ENCODE measurements around the gene ZNF57.

The ZNF57 gene

DNA sequence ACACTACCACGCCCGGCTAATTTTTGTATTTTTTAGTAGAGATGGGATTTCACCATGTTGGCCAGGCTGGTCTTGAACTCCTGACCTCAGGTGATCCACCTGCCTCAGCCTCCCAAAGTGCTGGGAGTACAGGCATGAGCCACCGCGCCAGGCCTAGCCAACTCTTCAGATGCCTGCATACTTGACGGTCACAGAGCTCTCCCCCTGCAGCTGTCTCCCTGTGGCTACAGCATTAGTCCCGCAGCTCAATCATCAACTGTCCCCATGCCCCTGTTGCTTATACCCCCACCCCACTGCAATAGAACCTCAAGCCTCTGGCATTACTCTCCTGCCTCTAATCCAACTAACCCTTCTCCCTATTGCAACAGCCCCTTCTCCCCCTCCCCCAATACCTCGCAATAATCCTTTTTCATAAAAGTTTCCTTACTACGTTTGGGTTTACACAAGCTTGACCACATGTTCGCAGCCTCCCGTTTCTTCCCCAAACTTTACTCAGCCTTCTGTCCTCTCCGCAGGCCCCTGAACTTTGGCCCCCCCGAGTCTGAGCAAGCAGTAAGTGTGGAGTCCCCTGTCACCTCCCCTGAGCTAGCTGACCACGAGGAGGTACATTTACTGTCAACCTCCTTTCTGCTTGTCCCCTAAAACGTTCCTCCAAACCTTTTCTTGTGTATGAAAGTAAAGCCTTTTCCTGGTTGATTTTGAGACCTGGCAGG lies 42.4 kb downstream of the ZNF57 start:
- Histone ChIP-seq H3K9me3 (ENCODE audit: low read depth, low read length) (no peaks in the 10 kb centered on the region), H3K27ac (no peak overlapping the region), H3K36me3 (ENCODE audit: insufficient read depth, low read length) (peaks cover 8% of the 10 kb centered on the region), H3K9ac (ENCODE audit: insufficient read length) (no peak overlapping the region), H3K4me3 (no peak overlapping the region)
- DNase-seq (ENCODE audit: low read depth, low spot score) = no peak
- TF ChIP-seq EZH2 (IDR thresholded peaks at IDR 0.05) (no peak), POLR2AphosphoS5 (IDR thresholded peaks at IDR 0.05; ENCODE audit: borderline replicate concordance, low read depth, low read length) (no peak), FOXP2 (optimal IDR thresholded peaks at IDR 0.05; ENCODE audit: control extremely low read depth, extremely low read length, insufficient read depth) (no peak)

DNA sequence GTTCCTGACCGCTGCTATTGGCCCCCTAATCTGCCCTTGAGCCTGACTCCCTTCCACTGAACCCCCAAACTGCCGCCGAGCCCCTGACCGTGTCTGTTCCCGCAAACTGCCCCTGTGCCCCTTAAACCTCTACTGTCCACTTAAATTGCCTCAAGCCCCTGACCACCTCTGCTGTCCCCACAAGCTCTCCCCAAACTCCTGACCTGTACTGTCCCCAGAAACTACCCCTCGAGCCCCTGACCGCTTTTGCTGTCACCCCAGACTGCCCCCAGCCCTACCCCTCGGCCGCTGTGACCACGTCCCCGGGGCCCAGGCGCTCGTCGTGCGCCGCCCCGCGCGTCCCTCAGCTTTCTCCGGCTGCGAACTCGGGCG lies 43.7 kb downstream of the ZNF57 start:
- peak overlapping the region; percentile 87 for H3K9ac ChIP-seq (ENCODE audit: insufficient read length)
- no peak for TF ChIP-seq EZH2 (IDR thresholded peaks at IDR 0.05)
- TF ChIP-seq FOXP2 (optimal IDR thresholded peaks at IDR 0.05; ENCODE audit: control extremely low read depth, extremely low read length, insufficient read depth) = no peak
- TF ChIP-seq POLR2AphosphoS5 (IDR thresholded peaks at IDR 0.05; ENCODE audit: borderline replicate concordance, low read depth, low read length) = no peak
- no peaks in the 10 kb centered on the region for H3K9me3 ChIP-seq (ENCODE audit: low read depth, low read length)
- H3K4me3 ChIP-seq = peak overlapping the region; percentile 95
- no peak for DNase-seq (ENCODE audit: low read depth, low spot score)
- H3K36me3 ChIP-seq (ENCODE audit: insufficient read depth, low read length) = peaks cover 4% of the 10 kb centered on the region
- no peak overlapping the region for H3K27ac ChIP-seq

GRCh38 chr19:2944775-2945574 lies 44.2 kb downstream of the ZNF57 start, which contains the start of gene ZNF77:
TSS of gene ZNF77 (minus strand) at chr19:2944971. CDS start at chr19:2944840, 131 bp downstream.
- DNase-seq (ENCODE audit: low read depth, low spot score) = peak; percentile 96
- Histone ChIP-seq H3K9ac (ENCODE audit: insufficient read length) (peak within 1 kb of the TSS; percentile 87), H3K36me3 (ENCODE audit: insufficient read depth, low read length) (no peaks in the 10 kb centered on the region), H3K4me3 (peak within 1 kb of the TSS; percentile 95), H3K9me3 (ENCODE audit: low read depth, low read length) (no peaks in the 10 kb centered on the region), H3K27ac (peak within 1 kb of the TSS; percentile 82)
- TF ChIP-seq FOXP2 (optimal IDR thresholded peaks at IDR 0.05; ENCODE audit: control extremely low read depth, extremely low read length, insufficient read depth) = peak; percentile 35
- TF ChIP-seq POLR2AphosphoS5 (IDR thresholded peaks at IDR 0.05; ENCODE audit: borderline replicate concordance, low read depth, low read length) = peak; percentile 77
- TF ChIP-seq EZH2 (IDR thresholded peaks at IDR 0.05) = no peak

- Histone ChIP-seq H3K27ac (peak overlapping the region; percentile 82), H3K9ac (ENCODE audit: insufficient read length) (peak overlapping the region; percentile 86), H3K4me3 (peak overlapping the region; percentile 95), H3K9me3 (ENCODE audit: low read depth, low read length) (no peaks in the 10 kb centered on the region), H3K36me3 (ENCODE audit: insufficient read depth, low read length) (no peaks in the 10 kb centered on the region)
- TF ChIP-seq FOXP2 (optimal IDR thresholded peaks at IDR 0.05; ENCODE audit: control extremely low read depth, extremely low read length, insufficient read depth) = no peak
- no peak for TF ChIP-seq EZH2 (IDR thresholded peaks at IDR 0.05)
- no peak for TF ChIP-seq POLR2AphosphoS5 (IDR thresholded peaks at IDR 0.05; ENCODE audit: borderline replicate concordance, low read depth, low read length)
- DNase-seq (ENCODE audit: low read depth, low spot score) = no peak
These were observed 45.0 kb downstream of the ZNF57 start for GRCh38 chr19:2945575-2946184.

GRCh38 chr19:2949939-2950285 lies 49.2 kb downstream of the ZNF57 start:
- H3K4me3 ChIP-seq = peak overlapping the region; percentile 96
- no peaks in the 10 kb centered on the region for H3K36me3 ChIP-seq (ENCODE audit: insufficient read depth, low read length)
- no peaks in the 10 kb centered on the region for H3K9me3 ChIP-seq (ENCODE audit: low read depth, low read length)
- DNase-seq (ENCODE audit: low read depth, low spot score) = no peak
- no peak overlapping the region for H3K27ac ChIP-seq
- H3K9ac ChIP-seq (ENCODE audit: insufficient read length) = peak overlapping the region; percentile 91
- no peak for TF ChIP-seq EZH2 (IDR thresholded peaks at IDR 0.05)
- no peak for TF ChIP-seq POLR2AphosphoS5 (IDR thresholded peaks at IDR 0.05; ENCODE audit: borderline replicate concordance, low read depth, low read length)
- TF ChIP-seq FOXP2 (optimal IDR thresholded peaks at IDR 0.05; ENCODE audit: control extremely low read depth, extremely low read length, insufficient read depth) = no peak

DNA sequence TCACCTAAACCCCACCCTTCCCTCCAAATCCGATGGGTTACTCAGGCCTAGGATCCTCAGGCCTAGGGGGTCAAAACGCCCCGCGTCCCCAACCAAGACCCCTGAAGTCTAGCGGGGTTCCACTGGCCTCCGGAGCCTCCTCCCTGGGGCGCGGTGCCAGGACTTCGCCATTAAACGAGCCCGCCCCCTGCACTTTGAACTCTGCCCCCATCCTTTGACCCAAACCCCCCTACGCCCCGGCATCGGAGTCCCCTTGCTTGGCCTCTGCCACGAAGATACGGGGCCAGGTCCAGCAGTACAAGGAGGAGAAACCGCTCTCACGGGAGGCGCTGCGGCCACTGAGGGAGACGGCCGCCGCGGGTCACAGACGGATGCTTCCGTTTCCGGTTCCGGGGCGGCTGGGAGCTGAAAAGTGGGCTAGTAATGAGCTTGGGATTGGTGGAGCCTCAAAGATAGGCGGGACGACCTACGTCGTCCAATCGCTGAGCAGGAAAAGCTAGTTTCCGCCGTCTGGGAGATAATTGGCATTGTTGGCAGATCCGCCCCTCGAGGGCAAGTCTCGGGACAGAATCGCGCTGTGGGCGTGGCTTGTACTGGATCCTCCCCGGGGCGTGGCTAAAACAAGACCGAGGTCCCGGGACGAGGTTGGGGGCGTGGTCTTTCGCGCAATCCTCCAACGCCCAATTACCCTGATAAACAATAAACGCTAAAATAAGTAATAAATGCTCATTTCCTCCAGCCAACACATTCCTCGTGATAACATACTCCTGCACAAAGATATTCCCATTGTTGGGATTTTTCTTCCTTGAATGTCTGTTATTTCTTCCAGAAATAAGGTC lies 49.8 kb downstream of the ZNF57 start:
- Histone ChIP-seq H3K9ac (ENCODE audit: insufficient read length) (peak overlapping the region; percentile 91), H3K27ac (peak overlapping the region; percentile 80)
- no peak for TF ChIP-seq EZH2 (IDR thresholded peaks at IDR 0.05)
- TF ChIP-seq FOXP2 (optimal IDR thresholded peaks at IDR 0.05; ENCODE audit: control extremely low read depth, extremely low read length, insufficient read depth) = peak; percentile 7
- TF ChIP-seq POLR2AphosphoS5 (IDR thresholded peaks at IDR 0.05; ENCODE audit: borderline replicate concordance, low read depth, low read length) = peak; percentile 96

GRCh38 chr19:2952953-2953481 lies 52.3 kb downstream of the ZNF57 start:
- no peak overlapping the region for H3K27ac ChIP-seq
- H3K36me3 ChIP-seq (ENCODE audit: insufficient read depth, low read length) = no peaks in the 10 kb centered on the region
- no peak for DNase-seq (ENCODE audit: low read depth, low spot score)
- peak overlapping the region; percentile 11 for H3K9ac ChIP-seq (ENCODE audit: insufficient read length)
- H3K4me3 ChIP-seq = no peak overlapping the region
- TF ChIP-seq EZH2 (IDR thresholded peaks at IDR 0.05) (no peak), FOXP2 (optimal IDR thresholded peaks at IDR 0.05; ENCODE audit: control extremely low read depth, extremely low read length, insufficient read depth) (no peak), POLR2AphosphoS5 (IDR thresholded peaks at IDR 0.05; ENCODE audit: borderline replicate concordance, low read depth, low read length) (no peak)
- no peaks in the 10 kb centered on the region for H3K9me3 ChIP-seq (ENCODE audit: low read depth, low read length)

More for the DNA sequence above, 49.8 kb downstream of the ZNF57 start:
- Histone ChIP-seq H3K4me3 (peak overlapping the region; percentile 96), H3K9me3 (ENCODE audit: low read depth, low read length) (no peaks in the 10 kb centered on the region), H3K36me3 (ENCODE audit: insufficient read depth, low read length) (no peaks in the 10 kb centered on the region)
- DNase-seq (ENCODE audit: low read depth, low spot score) = peak; percentile 98

Data from SK-N-MC (cell line).